Suprapubic skin (tissue), 4 donors: Measurements from ENCODE around the gene DNAJC11. TPM values are rescaled to one million over a fixed set of nuclear protein-coding genes. Genes with fewer than 3 reads are reported as not detected.

Experiments
- DNase-seq, 2 donors: peaks; one replicate each; pipeline ENCODE4 v3.0.0-alpha.2; 2019; ENCODE audit warnings: low spot score in 2 of 2
- H3K27ac ChIP-seq: fragments of 200-600 bp; sonication (generic); one replicate; pipeline ENCODE4 v1.5.1; 2019
- H3K27me3 ChIP-seq: fragments of 200-600 bp; sonication (generic); one replicate; pipeline ENCODE4 v1.5.1; 2019
- H3K36me3 ChIP-seq: fragments of 200-600 bp; sonication (generic); one replicate; pipeline ENCODE4 v1.5.1; 2019
- H3K4me1 ChIP-seq: fragments of 200-600 bp; sonication (generic); one replicate; pipeline ENCODE4 v1.5.1; 2019
- H3K4me3 ChIP-seq: fragments of 200-600 bp; sonication (generic); one replicate; pipeline ENCODE4 v1.5.1; 2019; ENCODE audit warnings: mild to moderate bottlenecking
- H3K9me3 ChIP-seq: fragments of 200-600 bp; sonication (generic); one replicate; pipeline ENCODE4 v1.5.1; 2019
- CTCF ChIP-seq, 2 donors: fragments of 200-600 bp in 1 of 2; fragments of 450-650 bp in 1 of 2; sonication (generic) in 1 of 2; IDR thresholded peaks; one replicate each; pipeline ENCODE4 v1.5.1; 2016 to 2019; ENCODE audit warnings: antibody characterized with exemption in 2 of 2, mild to moderate bottlenecking in 1 of 2, moderate library complexity in 1 of 2
- EP300 ChIP-seq: sonication (generic); formaldehyde crosslinking; IDR thresholded peaks from one replicate; pipeline ENCODE4 v1.6.1; 2017; ENCODE audit warnings: antibody characterized with exemption
- POLR2A ChIP-seq, 2 donors: fragments of 450-650 bp; IDR thresholded peaks; one replicate each; pipeline ENCODE4 v1.6.1; 2017; ENCODE audit warnings: antibody characterized with exemption in 2 of 2, mild to moderate bottlenecking in 2 of 2, moderate library complexity in 2 of 2
- POLR2AphosphoS5 ChIP-seq, 3 donors: sonication (generic); formaldehyde crosslinking; IDR thresholded peaks; one replicate each; pipeline ENCODE4 v1.6.1; 2017; ENCODE audit warnings: antibody characterized with exemption in 3 of 3
- WGBS: methylation state at CpG from one replicate; pipeline ENCODE4 v1.1.5; 2018; 5-methylcytosine and 5-hydroxymethylcytosine counted together
- total RNA-seq, 4 donors: library from RNA; depleted of rRNA; stranded (reverse); fragments of >200 nt; gene quantifications; one replicate each; pipeline ENCODE4 v1.1.0, GENCODE V29; 2016

The DNAJC11 gene
- total RNA-seq, 4 donors from 2014 or later, result 22.9 to 53.0 (median 31.4) TPM

DNA sequence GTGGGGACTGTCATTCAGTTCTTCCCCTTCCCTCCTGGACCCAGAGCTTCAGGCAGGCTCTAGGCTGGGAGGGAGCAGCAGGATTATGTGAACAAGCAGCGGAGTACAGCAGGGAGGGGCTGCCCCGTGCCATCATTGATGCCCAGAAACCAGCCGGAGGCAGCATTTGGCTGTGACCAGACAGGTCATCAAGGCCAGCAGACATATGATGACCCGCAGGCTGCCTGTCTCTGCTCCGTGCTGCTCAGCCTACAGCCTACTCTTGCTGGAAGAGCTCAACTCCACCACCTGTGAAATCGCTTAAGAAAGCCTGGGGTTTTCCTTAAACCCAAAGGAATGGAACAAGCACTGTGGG, 103.9 kb downstream of the DNAJC11 start:
- TF ChIP-seq POLR2AphosphoS5 (IDR thresholded peaks at IDR 0.05) (no peak), EP300 (no peak), CTCF (IDR thresholded peaks at IDR 0.05) (no peak), POLR2A (IDR thresholded peaks at IDR 0.05) (no peak)
- H3K36me3 ChIP-seq, result peaks cover 62% of the 10 kb centered on the region
- no peaks in the 10 kb centered on the region for H3K27me3 ChIP-seq
- no peak for DNase-seq
- H3K4me3 ChIP-seq, result peak overlapping the region; percentile 98
- H3K27ac ChIP-seq, result peak overlapping the region; percentile 28
- WGBS, result 53% methylated on average over 6 of the region's 6 CpGs
- peaks cover 48% of the 10 kb centered on the region for H3K4me1 ChIP-seq
- H3K9me3 ChIP-seq, result no peaks in the 10 kb centered on the region

- Histone ChIP-seq H3K9me3 (no peaks in the 10 kb centered on the region), H3K27ac (peak overlapping the region; percentile 28), H3K4me1 (peaks cover 49% of the 10 kb centered on the region), H3K4me3 (peak overlapping the region; percentile 98), H3K27me3 (no peaks in the 10 kb centered on the region), H3K36me3 (peaks cover 68% of the 10 kb centered on the region)
- no peak for TF ChIP-seq POLR2AphosphoS5 (IDR thresholded peaks at IDR 0.05)
- TF ChIP-seq CTCF (IDR thresholded peaks at IDR 0.05), result no peak
- no peak for TF ChIP-seq EP300
- no peak for TF ChIP-seq POLR2A (IDR thresholded peaks at IDR 0.05)
- no peak for DNase-seq
- WGBS, result 63% methylated on average over 12 of the region's 15 CpGs
These were observed 104.5 kb downstream of the DNAJC11 start for GRCh38 chr1:6596886-6597776.

DNA sequence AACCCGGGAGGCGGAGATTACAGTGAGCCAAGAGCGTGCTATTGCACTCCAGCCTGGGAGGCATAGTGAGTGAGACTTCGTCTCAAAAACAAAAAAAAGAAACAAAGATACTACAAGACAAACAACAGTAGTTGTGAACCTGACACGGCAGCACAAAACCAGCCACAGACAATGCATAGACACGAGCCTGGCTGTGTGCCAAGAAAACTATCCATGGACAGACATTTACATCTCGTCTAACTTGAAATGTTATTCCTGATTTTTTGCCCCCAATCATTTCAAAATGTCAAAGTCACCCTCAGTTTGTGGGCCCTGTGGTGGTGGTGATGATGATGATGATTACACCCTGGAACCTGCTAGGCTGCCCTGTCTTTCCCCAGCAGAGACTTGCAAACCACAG, 105.3 kb downstream of the DNAJC11 start:
- TF ChIP-seq CTCF (IDR thresholded peaks at IDR 0.05) (no peak), POLR2A (IDR thresholded peaks at IDR 0.05) (no peak), EP300 (no peak), POLR2AphosphoS5 (IDR thresholded peaks at IDR 0.05) (no peak)
- no peaks in the 10 kb centered on the region for H3K9me3 ChIP-seq
- H3K27me3 ChIP-seq, result no peaks in the 10 kb centered on the region
- H3K27ac ChIP-seq, result no peak overlapping the region
- 57% methylated on average over 7 of the region's 7 CpGs for whole genome bisulfite sequencing
- no peak for DNase-seq
- H3K36me3 ChIP-seq, result peaks cover 74% of the 10 kb centered on the region
- H3K4me1 ChIP-seq, result peaks cover 56% of the 10 kb centered on the region
- peak overlapping the region; percentile 98 for H3K4me3 ChIP-seq

DNA sequence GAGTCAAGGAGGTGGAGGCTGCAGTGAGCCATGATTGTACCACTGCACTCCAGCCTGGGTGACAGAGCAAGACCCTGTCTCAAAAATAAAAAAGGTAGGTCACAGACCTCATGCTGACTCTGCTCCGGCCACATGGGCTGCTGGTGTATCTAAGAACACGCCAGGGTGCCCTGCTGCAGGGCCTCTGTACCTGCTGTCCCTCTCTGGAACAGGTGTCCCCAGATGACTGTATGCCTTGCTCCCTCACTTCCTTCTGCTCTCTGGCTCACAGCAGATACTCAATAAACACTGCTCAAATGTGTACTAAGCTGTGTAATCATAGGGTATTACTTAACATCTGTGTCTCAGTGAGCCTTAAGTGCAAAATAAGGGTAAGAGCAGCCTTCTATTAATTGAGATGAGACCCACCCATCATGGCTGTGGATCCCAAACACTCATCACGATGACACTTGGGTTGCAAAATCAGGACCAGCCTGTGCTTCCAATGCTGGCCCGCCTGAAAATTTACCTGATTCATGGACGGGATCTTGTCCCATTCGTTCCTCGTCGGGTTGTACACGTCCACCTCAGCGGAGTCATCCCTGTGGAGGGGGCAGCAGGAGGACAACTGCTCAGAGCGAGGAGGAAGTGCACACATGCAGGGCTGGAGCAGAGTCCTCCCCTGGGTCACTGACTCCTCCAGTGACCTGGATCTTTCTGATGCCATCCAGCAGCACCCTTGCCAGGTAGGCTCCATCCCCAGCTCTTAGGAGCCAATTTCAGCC, 106.5 kb downstream of the DNAJC11 start:
- Histone ChIP-seq H3K9me3 (no peaks in the 10 kb centered on the region), H3K4me3 (no peak overlapping the region), H3K27ac (no peak overlapping the region), H3K36me3 (peaks cover 85% of the 10 kb centered on the region), H3K4me1 (peaks cover 52% of the 10 kb centered on the region), H3K27me3 (no peaks in the 10 kb centered on the region)
- TF ChIP-seq EP300 (no peak), POLR2A (IDR thresholded peaks at IDR 0.05) (no peak), POLR2AphosphoS5 (IDR thresholded peaks at IDR 0.05) (no peak), CTCF (IDR thresholded peaks at IDR 0.05) (no peak)
- WGBS, result 92% methylated on average over 8 of the region's 11 CpGs
- no peak for DNase-seq

DNA sequence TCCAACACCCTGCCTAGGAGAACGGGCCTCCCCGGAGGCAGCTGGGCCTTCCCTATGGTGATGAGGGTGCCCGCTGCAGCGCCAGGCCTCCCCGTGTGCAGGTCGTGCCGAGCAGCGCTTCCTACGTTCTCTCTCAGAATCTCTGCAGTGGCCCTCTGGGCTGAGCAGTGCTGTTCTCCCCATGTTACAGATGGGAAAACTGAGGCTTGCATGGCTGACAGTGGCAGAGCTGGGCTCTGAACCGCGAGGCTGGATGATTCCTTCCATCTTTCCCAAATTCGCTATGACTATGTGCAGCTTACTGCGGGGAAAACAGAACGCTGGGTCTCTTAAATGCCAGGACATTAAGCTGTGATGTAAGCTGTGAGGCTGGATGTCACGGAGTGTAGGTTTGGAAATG, 107.8 kb downstream of the DNAJC11 start:
- TF ChIP-seq EP300, result no peak
- no peak for TF ChIP-seq POLR2A (IDR thresholded peaks at IDR 0.05)
- no peak for TF ChIP-seq POLR2AphosphoS5 (IDR thresholded peaks at IDR 0.05)
- no peak for TF ChIP-seq CTCF (IDR thresholded peaks at IDR 0.05)
- Histone ChIP-seq H3K9me3 (no peaks in the 10 kb centered on the region), H3K27ac (no peak overlapping the region), H3K27me3 (no peaks in the 10 kb centered on the region), H3K4me3 (no peak overlapping the region), H3K36me3 (peaks cover 95% of the 10 kb centered on the region), H3K4me1 (peaks cover 50% of the 10 kb centered on the region)
- 90% methylated on average over 9 of the region's 15 CpGs for WGBS
- no peak for DNase-seq
